AG10803 (cell line): ENCODE results near the gene ZMYM2.

Experiments
- DNase-seq: peaks from one replicate; pipeline ENCODE4 v3.0.0; 2010; ENCODE audit warnings: low read depth
- H3K4me3 ChIP-seq: 2 replicates; pipeline ENCODE4 v1.5.1; 2011; ENCODE audit warnings: mild to moderate bottlenecking, low read length, control low read depth
- TF ChIP-seq, protein P1 (sequence below): conservative IDR thresholded peaks from 2 replicates; pipeline ENCODE4 v1.5.1; 2011; ENCODE audit warnings: mild to moderate bottlenecking, low read length, control low read depth, inconsistent platforms

Gene ZMYM2

DNA sequence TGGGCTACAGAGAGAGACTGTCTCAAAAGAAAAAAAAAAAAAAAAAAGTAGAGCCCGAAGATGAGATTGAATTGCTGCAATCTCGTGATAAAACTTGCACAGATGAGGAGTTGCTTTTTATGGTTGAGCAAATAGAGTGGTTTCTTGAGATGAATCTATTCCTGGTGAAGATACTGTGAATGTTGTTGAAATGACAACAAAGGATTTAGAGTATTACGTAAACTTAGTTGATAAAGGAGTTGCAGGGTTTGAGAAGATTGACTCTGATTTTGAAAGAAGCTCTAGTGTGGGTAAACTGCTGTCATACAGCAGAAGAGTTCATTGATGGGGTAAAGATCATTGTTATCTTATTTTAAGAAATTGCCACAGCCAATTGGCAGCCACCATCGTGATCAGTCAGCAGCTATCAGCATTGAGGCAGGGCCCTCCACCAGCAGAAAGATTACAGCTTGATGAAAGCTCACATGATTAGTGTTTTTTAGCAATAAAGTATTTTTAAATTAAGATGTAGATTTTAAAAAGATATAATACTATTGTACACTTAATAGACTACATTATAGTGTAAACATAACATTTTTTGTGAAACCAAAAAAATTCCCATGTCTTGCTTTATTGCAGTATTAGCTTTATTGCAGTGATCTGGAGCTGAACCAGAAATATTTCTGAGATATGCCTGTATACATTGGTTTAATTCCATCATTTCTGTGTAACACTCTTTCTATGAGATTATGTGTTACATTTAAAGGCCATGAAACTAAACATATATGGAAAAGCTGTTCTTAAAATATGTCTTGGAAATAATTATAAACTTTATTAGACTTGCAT lies 43.1 kb downstream of the ZMYM2 start:
- H3K4me3 ChIP-seq = no peak overlapping the region
- TF ChIP-seq, protein P1, sequence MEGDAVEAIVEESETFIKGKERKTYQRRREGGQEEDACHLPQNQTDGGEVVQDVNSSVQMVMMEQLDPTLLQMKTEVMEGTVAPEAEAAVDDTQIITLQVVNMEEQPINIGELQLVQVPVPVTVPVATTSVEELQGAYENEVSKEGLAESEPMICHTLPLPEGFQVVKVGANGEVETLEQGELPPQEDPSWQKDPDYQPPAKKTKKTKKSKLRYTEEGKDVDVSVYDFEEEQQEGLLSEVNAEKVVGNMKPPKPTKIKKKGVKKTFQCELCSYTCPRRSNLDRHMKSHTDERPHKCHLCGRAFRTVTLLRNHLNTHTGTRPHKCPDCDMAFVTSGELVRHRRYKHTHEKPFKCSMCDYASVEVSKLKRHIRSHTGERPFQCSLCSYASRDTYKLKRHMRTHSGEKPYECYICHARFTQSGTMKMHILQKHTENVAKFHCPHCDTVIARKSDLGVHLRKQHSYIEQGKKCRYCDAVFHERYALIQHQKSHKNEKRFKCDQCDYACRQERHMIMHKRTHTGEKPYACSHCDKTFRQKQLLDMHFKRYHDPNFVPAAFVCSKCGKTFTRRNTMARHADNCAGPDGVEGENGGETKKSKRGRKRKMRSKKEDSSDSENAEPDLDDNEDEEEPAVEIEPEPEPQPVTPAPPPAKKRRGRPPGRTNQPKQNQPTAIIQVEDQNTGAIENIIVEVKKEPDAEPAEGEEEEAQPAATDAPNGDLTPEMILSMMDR = no peak
- DNase-seq = no peak

DNA sequence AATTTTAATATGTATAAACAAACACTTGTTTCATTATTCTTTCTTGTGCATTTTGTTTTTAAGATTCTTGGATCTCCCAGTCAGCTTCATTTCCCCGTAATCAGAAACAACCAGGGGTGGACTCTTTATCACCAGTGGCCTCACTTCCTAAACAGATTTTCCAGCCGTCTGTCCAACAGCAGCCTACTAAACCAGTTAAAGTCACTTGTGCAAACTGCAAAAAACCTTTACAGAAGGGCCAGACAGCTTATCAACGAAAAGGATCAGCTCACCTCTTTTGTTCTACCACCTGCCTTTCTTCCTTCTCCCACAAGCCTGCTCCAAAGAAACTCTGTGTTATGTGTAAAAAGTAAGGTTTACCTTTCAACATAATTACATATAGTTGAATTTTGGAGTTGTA lies 44.3 kb downstream of the ZMYM2 start:
- TF ChIP-seq, protein P1 = no peak
- DNase-seq = no peak
- H3K4me3 ChIP-seq = no peak overlapping the region

DNA sequence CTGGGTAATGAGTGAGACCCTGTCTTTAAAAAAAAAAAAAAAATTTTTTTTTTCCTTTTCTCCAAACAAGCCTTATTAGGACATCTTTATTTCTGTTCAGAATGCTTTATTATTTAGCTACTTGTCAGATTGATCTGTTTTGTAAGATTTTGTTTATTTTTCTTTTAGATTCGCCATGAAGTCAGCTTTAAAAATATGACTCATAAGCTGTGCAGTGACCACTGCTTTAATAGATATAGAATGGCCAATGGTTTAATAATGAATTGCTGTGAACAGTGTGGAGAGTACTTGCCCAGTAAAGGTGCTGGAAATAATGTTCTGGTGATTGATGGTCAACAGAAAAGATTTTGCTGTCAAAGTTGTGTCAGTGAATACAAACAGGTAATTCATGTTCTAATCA lies 47.7 kb downstream of the ZMYM2 start:
- no peak overlapping the region for H3K4me3 ChIP-seq
- TF ChIP-seq, protein P1 = no peak
- DNase-seq = no peak

DNA sequence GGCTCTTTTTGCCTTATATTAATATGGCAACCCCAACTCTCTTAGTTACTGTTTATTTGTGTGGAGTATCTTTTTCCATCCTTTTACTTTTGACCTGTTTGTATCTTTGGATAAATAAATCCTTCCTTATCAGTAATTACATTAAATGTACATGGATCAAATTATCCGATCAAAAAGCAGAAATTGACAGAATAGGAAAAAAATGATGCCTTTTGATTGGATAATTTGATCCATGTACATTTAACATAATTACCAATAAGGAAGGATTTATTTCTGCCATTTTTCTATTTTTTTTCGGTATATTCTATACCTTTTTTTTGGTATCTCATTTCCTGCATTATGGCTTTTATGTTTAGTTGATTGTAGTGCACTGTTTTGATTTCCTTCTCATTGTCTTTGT lies 57.2 kb downstream of the ZMYM2 start:
- DNase-seq = no peak
- no peak overlapping the region for H3K4me3 ChIP-seq
- TF ChIP-seq, protein P1 = no peak

DNA sequence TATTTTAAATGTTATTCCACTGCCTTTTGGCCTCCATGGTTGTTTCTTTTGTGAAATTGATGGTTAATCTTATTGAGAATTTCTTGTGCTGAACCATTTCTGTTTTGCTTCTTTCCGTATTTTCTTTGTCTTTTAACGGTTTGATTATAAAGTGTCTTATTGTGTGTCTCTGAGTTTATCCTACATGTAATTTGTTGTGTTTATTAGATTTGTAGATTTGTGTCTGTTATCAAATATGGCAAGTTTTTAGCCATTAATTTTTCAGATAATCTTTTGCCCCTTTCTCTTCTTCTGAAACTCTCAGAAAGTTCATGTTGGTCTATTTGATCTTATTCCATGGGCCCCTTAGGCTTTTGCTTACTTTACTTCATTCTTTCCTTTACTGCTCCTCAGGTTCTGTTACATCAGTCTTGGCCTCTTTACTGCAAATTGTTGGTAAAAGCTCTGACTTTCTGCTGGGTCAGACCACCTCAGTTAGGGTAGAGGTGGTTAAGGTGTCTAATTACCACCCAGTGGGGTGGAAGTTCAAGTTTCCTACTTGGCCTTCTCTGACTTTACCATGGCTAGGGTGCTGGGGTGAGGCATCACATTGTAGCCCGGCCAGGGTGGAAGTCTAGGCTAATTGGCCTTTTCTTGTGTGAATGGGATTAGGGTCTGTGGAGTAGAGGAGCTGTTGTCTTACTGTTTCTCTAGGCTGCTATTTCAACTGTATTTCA lies 58.3 kb downstream of the ZMYM2 start:
- TF ChIP-seq, protein P1 = no peak
- no peak for DNase-seq
- no peak overlapping the region for H3K4me3 ChIP-seq

- DNase-seq = no peak
- TF ChIP-seq, protein P1 = no peak
Measured at GRCh38 chr13:20017365-20017711, 58.8 kb downstream of the ZMYM2 start.

GRCh38 chr13:20019043-20019442 lies 60.5 kb downstream of the ZMYM2 start:
- no peak for DNase-seq
- no peak overlapping the region for H3K4me3 ChIP-seq
- TF ChIP-seq, protein P1 = no peak

More at GRCh38 chr13:20017365-20017711, 58.8 kb downstream of the ZMYM2 start:
- H3K4me3 ChIP-seq = no peak overlapping the region
